Medulla oblongata (tissue), 1 donor: ENCODE results near the gene SIRPB2.
"Not testable (repeated sequence)": the region's sequence is repeated elsewhere in the genome, so short reads cannot be mapped to it uniquely, and the experiment has no call there.

Experiments
- DNase-seq: peaks from one replicate; pipeline ENCODE4 v3.0.0-alpha.2; 2015; ENCODE audit errors: extremely low spot score

SIRPB2 gene

DNA sequence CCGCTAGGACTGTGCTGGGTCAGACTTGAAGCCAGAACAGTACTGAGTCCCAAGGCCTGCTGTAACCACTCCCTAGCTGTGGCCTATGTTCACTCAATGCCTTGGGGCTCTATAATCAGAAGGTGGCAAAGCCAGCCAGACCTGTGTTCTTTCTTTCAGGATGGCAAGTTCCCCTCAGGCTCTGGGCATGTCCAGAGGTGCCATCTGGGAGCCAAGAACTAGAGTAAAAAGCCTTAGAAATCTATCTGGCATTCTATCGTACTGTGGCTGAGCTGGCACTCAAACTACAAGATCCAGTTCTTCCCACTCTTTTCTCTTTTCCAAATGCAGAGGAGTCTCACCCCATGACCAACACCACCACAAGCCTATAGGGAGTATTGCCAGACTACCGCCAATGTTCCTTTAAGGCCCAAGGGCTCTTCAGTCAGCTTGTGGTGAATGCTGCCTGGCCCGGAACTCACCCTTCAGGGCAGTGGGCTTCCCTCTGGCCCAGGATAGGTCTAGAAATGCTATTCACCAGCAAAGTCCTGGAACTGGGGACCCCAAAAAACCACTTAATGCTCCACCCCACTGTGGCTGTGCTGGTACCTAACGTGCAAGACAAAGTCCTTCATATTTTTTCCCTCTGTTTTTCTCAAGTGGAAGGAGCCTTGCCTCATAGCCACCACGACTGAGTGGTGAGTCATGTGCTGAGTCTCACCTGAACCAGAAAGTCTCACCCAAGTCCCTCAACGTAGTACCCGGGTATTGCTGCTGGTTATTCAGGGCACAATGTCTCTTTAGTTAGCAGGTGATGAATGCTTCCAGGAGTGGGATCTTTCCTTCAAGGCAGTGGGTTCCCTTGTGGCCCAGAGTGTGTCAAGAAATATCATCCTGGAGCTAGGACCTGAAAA, 8.6 kb upstream of the SIRPB2 start:
- no peak for DNase-seq

DNA sequence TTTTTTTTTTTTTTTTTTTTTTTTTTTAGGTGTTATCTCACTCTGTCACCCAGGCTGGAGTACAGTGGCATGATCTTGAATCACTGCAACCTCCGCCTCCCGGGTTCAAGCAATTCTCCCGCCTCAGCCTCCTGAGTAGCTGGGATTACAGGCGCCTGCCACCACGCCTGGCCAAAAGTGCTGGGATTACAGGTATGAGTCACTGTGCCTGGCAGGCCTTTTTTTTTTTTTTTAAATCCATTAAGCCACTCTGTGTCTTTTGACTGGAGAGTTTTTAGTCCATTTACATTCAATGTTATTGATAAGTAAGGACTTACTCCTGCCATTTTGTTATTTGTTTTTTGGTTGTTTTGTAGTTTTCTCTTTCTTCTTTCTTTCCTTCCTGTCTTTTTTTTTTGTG, 6.2 kb upstream of the SIRPB2 start:
- DNase-seq, result not testable (repeated sequence)

DNA sequence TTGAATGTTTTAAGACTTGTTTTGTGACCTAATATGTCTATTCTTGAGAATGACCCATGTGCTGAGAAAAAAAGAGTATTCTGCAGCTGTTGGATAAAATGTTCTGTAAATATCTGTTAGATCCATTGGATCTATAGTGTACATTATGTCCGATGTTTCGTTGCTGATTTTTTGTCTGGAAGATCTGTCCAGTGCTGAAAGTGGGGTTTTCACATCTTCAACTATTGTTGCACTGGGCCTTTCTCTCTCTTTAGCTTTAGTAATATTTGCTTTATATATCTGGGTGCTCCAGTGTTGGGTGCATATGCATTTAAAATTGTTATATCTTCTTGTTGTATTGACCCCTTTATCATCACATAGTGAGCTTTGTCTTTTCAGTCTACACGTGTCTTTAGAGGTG, 5.7 kb upstream of the SIRPB2 start:
- no peak for DNase-seq

DNA sequence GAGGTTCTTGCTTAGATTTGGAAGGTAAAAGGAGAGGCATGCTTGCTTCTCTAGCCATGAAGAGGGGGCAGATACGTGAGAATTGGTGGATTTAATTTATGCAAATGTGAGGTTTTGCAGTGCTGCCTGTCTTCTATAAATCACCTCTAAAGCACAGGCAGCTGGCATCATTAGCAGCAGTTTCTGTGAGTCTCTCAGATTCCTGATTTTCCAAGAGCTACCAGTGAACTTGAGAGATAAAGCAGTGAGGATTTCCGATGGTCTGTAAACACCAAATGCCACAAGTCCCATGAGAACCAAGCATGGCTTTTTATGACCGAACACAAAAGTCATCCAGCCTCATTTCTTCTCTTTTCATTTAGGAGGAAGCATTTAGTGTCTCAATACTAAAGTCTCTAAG, 3.2 kb upstream of the SIRPB2 start:
- DNase-seq, result no peak

DNA sequence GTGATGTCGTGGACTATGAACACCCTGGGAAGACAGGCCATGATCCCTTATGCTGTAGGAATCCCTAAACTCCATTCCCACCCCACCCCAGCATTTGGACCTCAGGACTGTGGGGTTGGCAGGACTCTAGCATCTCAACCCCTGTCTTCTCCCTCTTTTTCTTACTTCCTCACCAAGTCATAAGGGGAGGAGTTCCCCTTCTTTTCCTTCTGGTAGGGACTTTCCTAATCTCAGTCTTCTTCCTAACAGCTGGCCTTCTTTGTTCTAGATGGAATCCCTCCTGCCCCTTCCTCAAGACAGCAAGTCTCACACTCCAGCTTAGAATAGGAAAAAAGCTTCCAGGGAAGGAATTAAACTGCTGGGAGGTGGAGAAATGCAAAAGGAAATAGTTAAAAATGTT, 2.3 kb upstream of the SIRPB2 start:
- no peak for DNase-seq

DNA sequence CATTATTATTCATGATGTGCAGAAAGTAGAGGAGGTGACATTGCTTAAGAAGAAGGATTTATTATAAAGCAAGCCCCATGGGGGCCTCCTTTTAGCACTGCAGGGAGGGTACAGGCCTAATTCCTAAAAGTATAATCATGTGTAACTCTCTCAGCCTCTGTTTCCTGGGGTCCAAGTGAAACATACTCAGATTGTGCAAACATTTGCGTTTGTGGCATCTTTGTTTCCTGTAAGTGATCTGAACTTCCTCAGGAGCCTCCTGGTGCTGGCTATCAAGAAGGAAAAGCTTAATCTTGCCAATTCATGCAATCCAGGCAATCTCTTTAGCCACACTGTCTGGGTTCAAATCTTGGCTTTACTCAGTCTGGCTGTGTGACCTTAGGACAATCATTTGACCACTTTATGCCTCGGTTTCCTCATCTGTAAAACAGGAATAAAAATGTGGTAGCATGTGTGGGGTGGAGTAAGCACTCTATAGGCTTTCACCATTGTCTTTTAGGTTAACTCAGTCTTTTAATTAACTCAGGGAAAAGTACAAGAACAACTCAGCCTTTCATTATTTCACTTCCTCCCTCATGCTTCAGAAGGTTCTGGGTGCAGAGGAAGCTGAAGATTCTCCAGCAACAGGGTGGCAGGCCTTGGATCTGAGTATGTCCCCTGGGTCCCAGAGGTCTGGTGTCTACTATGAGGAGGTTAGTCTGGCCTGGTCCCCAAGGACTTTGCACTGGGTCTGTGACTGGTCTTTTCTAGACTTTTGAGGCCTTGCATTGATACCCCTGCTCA, 831 bp upstream of the SIRPB2 start:
- DNase-seq, result peak; percentile 35

DNA sequence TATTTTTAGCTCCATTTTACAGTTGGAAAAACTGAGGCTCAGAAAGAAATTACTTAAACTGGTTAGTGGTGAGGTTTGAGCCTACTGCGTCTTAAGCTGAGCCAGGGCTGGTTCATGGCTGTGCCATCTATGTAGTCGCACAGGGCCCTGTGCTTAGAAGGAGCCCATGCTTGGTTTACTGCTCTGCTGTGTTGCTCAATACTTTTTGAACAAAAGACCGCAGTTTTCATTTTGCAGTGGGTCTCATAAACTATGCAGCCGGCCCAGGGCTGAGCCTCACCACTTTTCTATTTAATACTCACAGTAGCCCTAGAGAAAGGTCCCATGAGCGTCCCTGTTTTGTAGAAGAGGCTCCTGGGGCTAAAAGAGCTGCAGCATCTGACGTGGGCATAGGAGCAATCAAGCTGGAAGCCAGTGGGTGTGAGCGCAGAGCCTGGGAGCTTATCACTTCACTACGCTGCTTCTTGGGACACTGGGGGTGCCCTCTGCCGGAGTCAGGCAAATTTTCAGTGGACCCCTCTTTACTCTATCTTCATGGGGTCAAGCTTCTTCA, 501 bp downstream of the SIRPB2 start:
- DNase-seq, result no peak

DNA sequence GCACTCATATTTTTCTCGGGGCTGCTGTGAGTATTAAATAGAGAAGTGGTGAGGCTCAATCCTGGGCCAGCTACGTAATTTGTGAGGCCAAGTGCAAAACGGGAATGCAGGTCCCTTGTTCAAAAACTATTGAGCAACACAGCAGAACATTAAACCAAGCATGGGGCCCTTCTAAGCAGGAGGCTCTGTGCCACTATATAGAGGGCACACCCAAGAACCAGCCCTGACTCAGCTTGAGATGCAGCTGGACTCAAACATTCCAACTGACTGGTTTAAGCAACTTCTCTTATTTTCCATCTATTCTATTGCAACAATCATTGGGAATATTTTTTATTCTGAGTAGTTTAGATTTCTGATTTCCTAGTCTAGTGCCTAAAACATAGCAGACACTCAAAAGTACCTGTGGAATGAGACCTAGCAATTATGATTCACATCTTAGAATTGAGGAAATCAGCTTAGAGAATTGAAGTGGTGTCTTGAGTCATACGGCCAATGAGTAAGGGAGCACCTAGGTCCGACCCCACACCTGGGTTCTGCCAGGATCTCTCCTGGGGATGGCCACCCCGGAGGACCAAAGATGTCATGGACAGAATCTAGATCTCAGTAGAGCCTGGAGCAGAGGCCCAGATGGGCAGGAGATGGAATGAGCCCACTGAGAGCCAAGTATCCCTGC, 1.3 kb downstream of the SIRPB2 start:
- peak; percentile 19 for DNase-seq

DNA sequence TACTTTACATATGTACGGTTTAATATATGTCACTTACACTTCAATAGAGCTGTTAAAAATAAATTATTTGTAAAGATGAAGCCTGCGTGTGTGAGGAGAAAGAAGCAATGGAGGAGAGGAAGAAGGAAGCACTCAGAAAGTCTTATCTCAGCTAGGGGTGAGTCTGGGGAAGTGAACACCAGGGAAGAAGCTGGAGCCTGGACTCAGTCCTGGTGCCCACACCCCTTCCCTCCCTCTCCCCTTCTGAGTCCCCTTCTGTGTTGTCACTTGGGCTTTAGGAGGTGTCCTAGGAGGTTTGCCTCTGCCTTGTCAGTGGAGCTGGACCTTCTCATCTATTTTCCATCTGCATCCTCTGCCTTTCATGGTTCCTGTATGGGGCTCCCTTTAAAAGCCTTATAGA, 1.9 kb downstream of the SIRPB2 start:
- DNase-seq, result no peak

DNA sequence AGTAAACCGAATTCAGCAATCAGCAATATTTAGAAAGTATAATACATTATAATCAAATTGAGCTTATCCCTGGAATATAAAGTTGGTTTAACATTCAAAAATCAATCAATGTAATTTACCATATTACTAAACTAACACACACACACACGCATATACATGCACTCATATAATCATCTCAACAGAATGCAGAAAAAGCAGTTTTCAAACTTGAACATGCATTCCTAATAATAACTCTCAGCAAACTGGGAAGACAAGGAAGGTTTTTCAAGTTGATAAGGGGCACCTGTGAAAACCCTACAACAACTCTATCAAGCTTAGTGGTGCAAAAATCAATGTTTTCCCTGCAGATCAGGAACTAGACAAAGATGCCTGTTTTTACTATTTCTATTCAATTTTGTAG, 4.7 kb downstream of the SIRPB2 start:
- DNase-seq, result no peak

DNA sequence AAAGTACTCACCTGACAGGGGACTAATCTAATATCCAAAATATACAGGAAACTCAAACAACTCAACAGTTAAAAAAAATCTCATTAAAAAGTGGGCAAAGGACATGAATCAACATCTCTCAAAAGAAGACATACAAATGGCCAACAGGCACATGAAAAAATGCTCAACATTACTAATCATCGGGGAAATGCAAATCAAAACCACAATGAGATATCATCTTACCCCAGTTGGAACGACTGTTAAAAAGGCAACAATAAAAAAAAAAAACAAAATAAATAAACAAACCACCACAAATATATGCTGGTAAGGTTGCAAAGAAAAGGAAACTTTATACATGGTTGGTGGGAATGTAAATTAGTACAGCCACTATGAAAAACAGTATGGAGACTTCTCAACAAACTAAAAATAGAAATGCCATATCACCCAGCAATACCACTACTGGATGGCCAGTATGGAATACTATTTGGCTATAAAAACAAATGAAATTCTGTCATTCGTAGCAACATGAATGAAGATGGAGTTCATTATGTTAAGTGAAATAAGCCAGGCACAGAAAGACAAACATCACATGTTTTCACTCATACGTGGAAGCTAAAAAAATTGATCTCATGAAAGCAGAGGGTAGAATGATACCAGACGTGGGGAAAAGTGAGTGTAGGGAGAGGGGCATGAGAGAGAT, 6.6 kb downstream of the SIRPB2 start:
- no peak for DNase-seq

DNA sequence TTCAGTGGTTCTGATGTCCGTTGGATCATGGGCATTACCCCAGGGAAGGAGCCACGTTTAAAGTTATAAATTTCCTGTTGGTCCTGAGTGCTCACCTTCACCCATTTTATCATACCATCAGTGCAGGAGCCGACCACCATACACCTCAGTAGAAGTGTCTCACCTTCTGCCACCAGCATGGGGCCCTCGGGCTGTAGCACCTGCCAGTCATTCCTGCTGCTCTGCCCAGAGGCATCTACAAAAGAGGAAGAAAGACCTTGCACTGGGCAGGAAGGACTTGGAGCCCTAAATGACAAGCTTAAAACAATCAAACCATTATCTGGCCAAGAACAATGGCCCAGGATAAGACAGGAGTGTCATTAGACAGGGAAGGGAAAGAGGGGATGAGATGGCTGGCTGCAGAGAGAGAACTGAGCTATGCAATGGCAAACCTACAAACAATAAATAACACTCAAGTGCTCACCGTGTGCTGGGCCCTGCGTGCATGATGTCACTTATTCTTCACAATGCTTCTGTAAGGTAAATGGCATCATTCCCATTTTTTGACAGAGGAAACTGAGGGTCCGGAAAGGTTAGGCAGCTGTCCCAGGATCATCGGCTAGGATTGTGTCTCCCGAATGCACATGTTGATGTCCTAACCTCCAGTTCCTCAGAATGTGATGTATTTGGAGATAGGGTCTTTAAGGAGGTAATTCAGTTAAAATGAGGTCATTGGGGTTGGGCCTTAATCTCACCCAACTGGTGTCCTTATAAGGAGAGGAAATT, 11.2 kb downstream of the SIRPB2 start:
- DNase-seq, result no peak

DNA sequence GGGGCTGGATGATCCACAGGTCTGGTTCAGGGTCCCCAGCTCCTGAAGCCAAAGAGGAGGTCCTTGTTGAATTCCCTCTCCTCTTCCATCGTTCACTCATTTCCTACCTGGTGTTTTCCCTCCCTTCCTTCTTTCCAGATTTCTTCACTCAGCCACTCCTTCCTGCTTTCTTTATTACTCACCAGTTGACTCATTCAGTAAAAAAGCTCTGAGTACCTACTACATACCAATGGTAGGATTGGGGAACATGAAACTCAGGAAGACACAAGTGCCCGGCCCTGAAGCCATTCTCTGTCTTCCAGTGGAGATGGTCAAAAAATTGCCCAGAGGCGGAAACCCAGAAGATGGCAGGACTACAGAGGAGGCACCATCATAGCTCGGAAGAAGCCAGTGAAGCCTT, 12.7 kb downstream of the SIRPB2 start:
- no peak for DNase-seq

DNA sequence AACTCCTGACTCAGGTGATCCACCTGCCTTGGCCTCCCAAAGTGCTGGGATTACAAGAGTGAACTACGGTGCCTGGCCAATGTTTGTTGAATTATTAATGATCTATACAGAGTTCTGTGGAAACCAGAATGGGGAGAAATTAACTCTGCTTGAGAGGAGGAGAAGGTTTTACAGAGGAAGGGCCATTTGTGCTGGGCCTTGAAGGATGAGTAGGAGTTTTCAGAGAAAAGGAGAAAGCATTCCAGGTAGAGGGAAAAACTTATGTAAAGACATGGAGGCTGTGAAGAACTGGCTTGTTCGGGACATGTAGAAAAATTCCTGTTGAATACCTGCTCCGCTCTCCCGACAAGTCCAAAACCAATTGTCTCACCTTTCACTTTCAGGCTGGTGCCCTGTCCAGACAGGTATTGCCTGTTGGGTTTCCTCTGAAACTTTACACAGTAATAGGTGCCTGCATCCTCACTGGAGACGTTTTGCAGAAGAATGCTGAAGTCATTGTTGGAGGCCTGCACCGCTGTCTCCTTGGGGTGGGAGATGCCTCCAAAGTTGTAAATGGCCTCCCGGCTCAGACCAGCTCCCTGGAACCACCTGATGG, 13.2 kb downstream of the SIRPB2 start:
- DNase-seq, result no peak

DNA sequence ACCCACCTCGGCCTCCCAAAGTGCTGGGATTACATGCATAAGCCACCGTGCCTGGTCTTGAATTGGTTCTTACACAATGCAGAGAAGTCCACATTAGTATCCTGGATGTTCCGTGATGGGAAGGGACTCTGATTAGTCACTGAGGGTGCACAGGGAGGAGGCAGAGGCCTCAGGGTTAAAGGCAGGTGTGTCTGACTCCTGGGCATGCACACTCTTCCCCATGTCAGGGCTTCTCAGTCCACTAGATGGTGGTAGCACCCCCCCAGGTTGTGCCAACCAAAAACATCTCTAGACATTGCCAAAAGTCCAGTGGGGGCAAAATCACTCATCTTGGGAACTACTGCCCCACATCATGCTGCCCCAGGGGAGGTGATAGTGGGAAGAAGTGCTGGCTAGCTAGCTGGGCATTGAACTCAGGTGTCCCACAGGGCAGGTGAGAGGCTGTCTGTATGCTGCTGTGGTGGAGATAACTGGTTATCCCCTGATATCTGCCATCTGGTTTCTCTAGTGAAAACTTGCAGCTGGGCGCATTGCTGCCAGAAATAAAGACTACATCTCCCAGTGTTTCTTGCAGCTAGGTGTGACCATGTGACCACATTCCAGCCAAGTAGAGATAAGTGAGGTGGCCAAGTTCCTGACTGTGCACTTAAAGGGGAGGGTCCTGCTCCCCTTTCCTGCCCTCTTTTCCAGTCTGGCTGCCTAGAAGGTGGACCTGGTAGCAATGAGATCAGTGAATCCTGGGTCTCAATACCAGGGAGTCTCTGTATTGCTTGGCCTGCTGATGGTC, 16.2 kb downstream of the SIRPB2 start:
- DNase-seq, result no peak

DNA sequence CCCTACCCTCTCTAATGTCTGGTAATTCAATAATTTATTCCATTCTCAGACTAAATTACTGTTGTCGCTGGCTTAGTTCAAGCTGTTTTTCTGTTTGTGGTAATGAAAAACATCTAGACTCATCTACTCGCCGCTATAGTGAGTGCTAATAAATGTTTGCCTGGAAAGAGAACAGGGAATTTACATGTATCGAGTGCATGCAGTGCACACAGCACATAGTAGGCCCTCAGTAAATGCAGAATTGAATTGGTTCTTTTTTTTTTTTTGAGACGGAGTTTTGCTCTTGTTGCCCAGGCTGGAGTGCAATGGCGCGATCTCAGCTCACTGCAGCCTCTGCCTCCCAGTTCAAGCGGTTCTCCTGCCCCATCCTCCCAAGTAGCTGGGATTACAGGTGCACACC, 16.9 kb downstream of the SIRPB2 start:
- DNase-seq, result no peak

DNA sequence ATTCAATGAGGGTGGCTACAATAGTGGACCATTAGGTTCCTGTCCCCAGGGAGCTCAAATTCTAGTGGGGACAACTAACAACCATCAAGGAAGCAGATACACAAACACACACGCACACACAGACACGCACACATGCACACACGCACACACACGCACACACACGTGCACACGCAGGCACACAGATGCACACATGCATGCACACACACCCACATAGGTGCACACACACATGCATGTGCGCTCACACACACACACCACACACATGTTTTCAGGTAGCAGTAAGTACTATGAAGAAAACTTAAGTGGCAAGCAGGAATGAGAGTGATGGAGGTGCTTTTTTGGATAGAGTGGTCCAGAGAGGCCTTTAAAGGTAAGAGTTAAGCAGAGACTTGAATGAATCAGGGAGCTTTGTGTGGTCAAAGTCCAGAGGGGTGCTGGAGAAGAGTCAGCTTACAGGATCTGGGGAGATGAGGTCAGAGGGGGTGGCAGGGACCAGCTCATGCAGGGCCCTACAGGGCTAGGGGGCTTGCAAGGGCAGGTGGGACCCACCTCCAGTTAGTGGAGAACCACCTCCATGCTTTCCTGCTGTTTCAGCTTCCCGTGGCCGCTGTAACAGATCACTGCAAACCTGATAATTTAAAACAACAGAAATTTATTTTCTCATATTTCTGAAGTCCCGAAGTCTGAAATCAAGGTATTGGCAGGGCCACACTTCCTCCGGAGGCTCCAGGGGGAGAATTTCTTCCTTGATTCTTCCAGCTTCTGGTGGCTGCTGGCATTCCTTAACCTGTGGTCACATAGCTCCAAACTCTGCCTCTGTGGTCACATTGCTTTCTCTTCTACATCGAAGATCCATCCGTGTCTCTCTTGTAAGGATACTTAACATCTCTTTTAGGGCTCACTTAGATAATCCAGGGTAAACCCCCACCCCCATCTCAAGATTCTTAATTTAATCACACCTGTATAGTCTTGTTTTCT, 17.7 kb downstream of the SIRPB2 start:
- no peak for DNase-seq

DNA sequence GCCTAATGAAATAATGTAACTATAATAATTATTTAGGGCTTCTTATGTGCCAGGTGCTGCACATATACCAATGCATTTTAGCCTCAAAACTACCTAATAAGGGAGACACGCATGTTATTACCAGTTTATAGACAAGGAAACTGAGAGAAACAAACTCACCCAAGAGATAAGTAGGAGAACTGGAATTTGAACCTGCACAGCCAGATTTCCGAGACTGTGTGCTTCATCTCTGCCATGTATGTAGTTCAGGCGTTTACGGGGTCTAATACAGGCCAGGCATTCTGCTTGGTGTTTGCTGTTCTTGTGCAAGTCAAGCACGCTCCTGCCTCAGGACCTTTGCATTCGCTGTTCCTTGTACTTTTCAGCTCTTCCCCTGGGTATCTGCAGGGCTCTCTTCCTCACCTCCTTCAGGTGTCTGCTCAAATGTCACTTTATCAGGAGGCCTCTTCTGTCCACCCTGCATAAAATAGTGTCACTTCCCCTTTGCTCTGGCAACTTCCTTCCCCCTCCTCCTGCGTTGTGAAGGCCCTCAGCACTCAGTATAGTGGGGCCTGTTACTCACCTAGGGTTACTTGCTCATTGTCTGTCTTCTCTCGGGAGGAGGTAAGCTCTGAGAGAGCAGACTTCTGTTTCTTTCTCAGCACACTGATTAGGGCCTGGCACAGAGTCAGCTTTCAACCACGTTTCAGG, 18.5 kb downstream of the SIRPB2 start:
- DNase-seq, result peak; percentile 15
